ENCODE results near the gene JARID2.

DNA sequence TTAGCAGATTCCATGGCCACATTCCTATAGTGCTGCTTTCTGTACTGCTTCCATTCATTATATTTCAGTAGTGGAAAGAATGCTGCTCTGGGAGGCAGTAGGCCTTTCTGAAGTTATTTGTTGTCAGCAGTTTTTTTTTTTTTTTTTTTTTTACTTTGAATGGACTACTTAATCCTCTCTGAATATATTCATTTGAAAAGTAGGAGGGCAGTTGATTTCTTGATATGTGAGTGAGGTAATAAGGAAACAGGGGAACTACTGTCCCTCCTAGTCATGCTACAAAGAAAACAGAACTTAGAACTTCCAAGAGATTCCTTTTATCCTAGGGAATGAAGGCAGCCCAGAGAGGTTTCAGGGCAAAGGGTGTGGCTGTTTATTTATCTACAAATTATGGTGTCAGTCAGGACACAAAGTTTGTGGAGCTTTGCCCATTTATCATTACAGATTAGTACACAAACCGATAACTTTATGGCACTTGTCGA is 155.9 kb downstream of the JARID2 start:
- TF ChIP-seq, protein P1, sequence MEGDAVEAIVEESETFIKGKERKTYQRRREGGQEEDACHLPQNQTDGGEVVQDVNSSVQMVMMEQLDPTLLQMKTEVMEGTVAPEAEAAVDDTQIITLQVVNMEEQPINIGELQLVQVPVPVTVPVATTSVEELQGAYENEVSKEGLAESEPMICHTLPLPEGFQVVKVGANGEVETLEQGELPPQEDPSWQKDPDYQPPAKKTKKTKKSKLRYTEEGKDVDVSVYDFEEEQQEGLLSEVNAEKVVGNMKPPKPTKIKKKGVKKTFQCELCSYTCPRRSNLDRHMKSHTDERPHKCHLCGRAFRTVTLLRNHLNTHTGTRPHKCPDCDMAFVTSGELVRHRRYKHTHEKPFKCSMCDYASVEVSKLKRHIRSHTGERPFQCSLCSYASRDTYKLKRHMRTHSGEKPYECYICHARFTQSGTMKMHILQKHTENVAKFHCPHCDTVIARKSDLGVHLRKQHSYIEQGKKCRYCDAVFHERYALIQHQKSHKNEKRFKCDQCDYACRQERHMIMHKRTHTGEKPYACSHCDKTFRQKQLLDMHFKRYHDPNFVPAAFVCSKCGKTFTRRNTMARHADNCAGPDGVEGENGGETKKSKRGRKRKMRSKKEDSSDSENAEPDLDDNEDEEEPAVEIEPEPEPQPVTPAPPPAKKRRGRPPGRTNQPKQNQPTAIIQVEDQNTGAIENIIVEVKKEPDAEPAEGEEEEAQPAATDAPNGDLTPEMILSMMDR (IDR thresholded peaks at IDR 0.05; ENCODE audit: poor library complexity, severe bottlenecking), result no peak
- TF ChIP-seq EZH2 (IDR thresholded peaks at IDR 0.05; ENCODE audit: borderline replicate concordance, insufficient read depth, low read length, poor library complexity, severe bottlenecking) (no peak), POLR2AphosphoS5 (IDR thresholded peaks at IDR 0.05) (no peak), RAD21 (conservative IDR thresholded peaks at IDR 0.05) (no peak), TAF1 (IDR thresholded peaks at IDR 0.05; ENCODE audit: low read depth) (no peak)
